ENCODE measurements around the gene SNAI3.

The SNAI3 gene

DNA sequence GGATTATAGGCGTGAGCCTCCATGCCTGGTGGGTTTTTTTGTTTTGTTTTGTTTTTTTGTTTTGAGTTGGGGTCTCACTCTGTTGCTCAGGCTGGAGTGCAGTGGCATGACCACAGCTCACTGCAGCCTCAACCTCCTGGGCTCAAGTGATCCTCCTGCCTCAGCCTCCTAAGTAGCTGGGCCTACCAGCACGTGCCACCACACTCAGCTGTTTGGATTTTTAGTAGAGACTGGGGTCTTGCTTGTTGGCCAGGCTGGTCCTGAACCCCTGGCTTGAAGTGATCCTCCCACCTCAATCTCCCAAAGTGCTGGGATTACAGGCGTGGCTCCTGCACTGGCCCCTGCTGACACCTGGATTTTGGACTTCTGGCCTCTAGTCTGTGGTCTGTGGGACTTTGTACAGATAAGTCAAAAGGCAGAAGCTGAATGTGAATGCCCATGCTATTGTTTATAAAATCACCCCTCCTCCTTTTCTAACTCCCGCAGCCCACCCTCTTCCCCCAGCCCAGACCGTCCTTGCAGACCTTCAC is 5.7 kb downstream of the SNAI3 start:
- no peak for ATAC-seq (ENCODE audit: low read depth)
- Histone ChIP-seq H3K36me3 (ENCODE audit: low read depth) (no peaks in the 10 kb centered on the region), H3K27me3 (ENCODE audit: insufficient read depth, poor library complexity, severe bottlenecking) (peaks cover 15% of the 10 kb centered on the region), H3K9me3 (ENCODE audit: severe bottlenecking) (no peaks in the 10 kb centered on the region), H3K4me1 (ENCODE audit: insufficient read depth, poor library complexity, severe bottlenecking) (peaks cover 5% of the 10 kb centered on the region), H3K4me3 (ENCODE audit: severe bottlenecking) (no peak overlapping the region), H3K27ac (ENCODE audit: poor library complexity, severe bottlenecking) (no peak overlapping the region)
- no peak for DNase-seq (ENCODE audit: low spot score)
- TF ChIP-seq CTCF (IDR thresholded peaks at IDR 0.05; ENCODE audit: poor library complexity, severe bottlenecking) = no peak

DNA sequence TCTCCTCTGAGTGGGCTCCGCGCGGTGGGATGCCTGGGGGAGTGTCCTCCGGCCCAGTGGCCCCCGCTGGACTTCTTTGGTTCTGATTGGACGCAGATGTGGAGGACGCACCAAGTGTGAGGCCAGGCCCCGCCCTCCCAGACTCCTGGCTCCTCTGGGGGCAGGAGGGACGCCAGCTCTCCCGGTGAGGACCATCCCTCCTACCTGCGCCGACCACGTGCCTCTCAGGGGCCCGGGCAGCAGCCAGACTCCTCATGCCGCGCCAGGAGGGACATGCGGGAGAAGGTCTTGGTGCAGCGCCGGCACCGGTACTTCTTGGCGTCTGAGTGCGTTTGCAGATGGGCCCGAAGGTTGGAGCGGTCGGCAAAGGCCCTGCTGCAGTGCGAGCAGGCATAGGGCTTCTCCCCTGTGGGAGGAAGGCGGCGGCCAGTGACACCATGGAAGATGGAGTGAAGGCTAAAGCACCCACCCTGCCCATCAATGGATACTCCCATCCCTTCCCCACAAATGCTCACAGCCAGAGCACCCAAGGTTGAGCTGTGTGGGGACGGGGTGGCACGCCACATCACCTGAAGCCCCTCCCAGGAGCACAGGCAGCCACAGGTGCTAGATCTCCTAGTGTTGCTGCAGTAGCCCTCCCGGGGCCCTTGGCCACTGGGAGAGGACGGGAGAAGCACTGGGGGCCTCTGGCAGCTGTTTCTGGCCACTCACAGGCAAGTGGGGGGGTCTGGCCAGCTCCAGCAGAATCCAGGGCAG is 7.9 kb downstream of the SNAI3 start:
- no peak overlapping the region for H3K27ac ChIP-seq (ENCODE audit: poor library complexity, severe bottlenecking)
- H3K9me3 ChIP-seq (ENCODE audit: severe bottlenecking) = no peaks in the 10 kb centered on the region
- peak; percentile 8; the same call in 1 of the 3 replicates for ATAC-seq (ENCODE audit: low read depth)
- no peak overlapping the region for H3K4me3 ChIP-seq (ENCODE audit: severe bottlenecking)
- DNase-seq (ENCODE audit: low spot score) = peak; percentile 65
- TF ChIP-seq CTCF (IDR thresholded peaks at IDR 0.05; ENCODE audit: poor library complexity, severe bottlenecking) = no peak
- peaks cover 11% of the 10 kb centered on the region for H3K27me3 ChIP-seq (ENCODE audit: insufficient read depth, poor library complexity, severe bottlenecking)
- H3K4me1 ChIP-seq (ENCODE audit: insufficient read depth, poor library complexity, severe bottlenecking) = peaks cover 5% of the 10 kb centered on the region
- H3K36me3 ChIP-seq (ENCODE audit: low read depth) = no peaks in the 10 kb centered on the region

GRCh38 chr16:88677721-88678120 is 8.6 kb downstream of the SNAI3 start:
- H3K4me1 ChIP-seq (ENCODE audit: insufficient read depth, poor library complexity, severe bottlenecking) = peaks cover 5% of the 10 kb centered on the region
- H3K4me3 ChIP-seq (ENCODE audit: severe bottlenecking) = no peak overlapping the region
- H3K27ac ChIP-seq (ENCODE audit: poor library complexity, severe bottlenecking) = no peak overlapping the region
- no peaks in the 10 kb centered on the region for H3K36me3 ChIP-seq (ENCODE audit: low read depth)
- peaks cover 11% of the 10 kb centered on the region for H3K27me3 ChIP-seq (ENCODE audit: insufficient read depth, poor library complexity, severe bottlenecking)
- DNase-seq (ENCODE audit: low spot score) (peak; percentile 51), ATAC-seq (ENCODE audit: low read depth) (0 out of 3 replicates have a peak, but pooled peaks have one; percentile 2)
- no peaks in the 10 kb centered on the region for H3K9me3 ChIP-seq (ENCODE audit: severe bottlenecking)
- TF ChIP-seq CTCF (IDR thresholded peaks at IDR 0.05; ENCODE audit: poor library complexity, severe bottlenecking) = no peak

GRCh38 chr16:88676502-88677242 is 9.6 kb downstream of the SNAI3 start:
- peaks cover 5% of the 10 kb centered on the region for H3K4me1 ChIP-seq (ENCODE audit: insufficient read depth, poor library complexity, severe bottlenecking)
- H3K27me3 ChIP-seq (ENCODE audit: insufficient read depth, poor library complexity, severe bottlenecking) = peaks cover 11% of the 10 kb centered on the region
- H3K9me3 ChIP-seq (ENCODE audit: severe bottlenecking) = no peaks in the 10 kb centered on the region
- no peak for ATAC-seq (ENCODE audit: low read depth)
- H3K4me3 ChIP-seq (ENCODE audit: severe bottlenecking) = no peak overlapping the region
- DNase-seq (ENCODE audit: low spot score) = no peak
- no peak for TF ChIP-seq CTCF (IDR thresholded peaks at IDR 0.05; ENCODE audit: poor library complexity, severe bottlenecking)
- no peak overlapping the region for H3K27ac ChIP-seq (ENCODE audit: poor library complexity, severe bottlenecking)
- no peaks in the 10 kb centered on the region for H3K36me3 ChIP-seq (ENCODE audit: low read depth)
